Measurements from ENCODE around the gene CNOT4.

GRCh38 chr7:135553346-135553745 lies 43.4 kb upstream of the CNOT4 start:
- TF ChIP-seq CTCF (IDR thresholded peaks at IDR 0.05) (no peak), EP300 (IDR thresholded peaks at IDR 0.05) (no peak), POLR2A (IDR thresholded peaks at IDR 0.05) (no peak)

Data from tibial nerve (tissue), 4 donors.